ENCODE results near the gene KLF16. TPM values are rescaled to one million over a fixed set of nuclear protein-coding genes. Genes with fewer than 3 reads are reported as not detected.

Gene KLF16
- total and polyA plus RNA-seq, 9 of the 15 experiments (the other 6 are each of a cell fraction or from before 2014, with no cell fraction given): 0.04 to 60.4 (median 6.8) TPM

- TF ChIP-seq ZNF592 (IDR thresholded peaks at IDR 0.05): 0 out of 2 replicates have a peak, but pooled peaks have one; percentile 30
- TF ChIP-seq NCOR1 (IDR thresholded peaks at IDR 0.05): peak; percentile 95
- TF ChIP-seq ZNF589 (CRISPR knock-in tag; IDR thresholded peaks at IDR 0.05; ENCODE audit: low read depth): no peak
- TF ChIP-seq ZKSCAN8 (CRISPR knock-in tag; IDR thresholded peaks at IDR 0.05): 0 out of 2 replicates have a peak, but pooled peaks have one; percentile 23
- TF ChIP-seq POLR2G (IDR thresholded peaks at IDR 0.05; ENCODE audit: low read depth, low read length): peak; percentile 14; the same call in 1 of the 2 replicates
- peak in 1 of 3 experiments; percentile 50; a peak in 1 of 6 replicates for TF ChIP-seq ZBTB11 (CRISPR knock-in tag; IDR thresholded peaks at IDR 0.05)
- TF ChIP-seq MBD2 (IDR thresholded peaks at IDR 0.05; ENCODE audit: borderline replicate concordance, low read depth): peak; percentile 49; the same call in 1 of the 2 replicates
- TF ChIP-seq TCF7 (IDR thresholded peaks at IDR 0.05; ENCODE audit: borderline replicate concordance): peak; percentile 95
- TF ChIP-seq CCNT2 (IDR thresholded peaks at IDR 0.05; ENCODE audit: borderline replicate concordance, extremely low read depth, insufficient read length, low read depth, low read length): peak; percentile 94
- peak; percentile 80 for TF ChIP-seq GATAD2B (IDR thresholded peaks at IDR 0.05; ENCODE audit: borderline replicate concordance)
- TF ChIP-seq DPF2 (IDR thresholded peaks at IDR 0.05): peak; percentile 97
- peak; percentile 59 for TF ChIP-seq GATAD2A (IDR thresholded peaks at IDR 0.05)
- TF ChIP-seq KDM1A (IDR thresholded peaks at IDR 0.05): peak; percentile 35 to 61; a peak in 1 of 4 replicates
- peak; percentile 97 for TF ChIP-seq SMAD4 (CRISPR knock-in tag; conservative IDR thresholded peaks at IDR 0.05)
- TF ChIP-seq ATF1 (CRISPR knock-in tag; IDR thresholded peaks at IDR 0.05): no peak
- TF ChIP-seq ATF1 (tag; IDR thresholded peaks at IDR 0.05): peak; percentile 63
- TF ChIP-seq CBFB (CRISPR knock-in tag; IDR thresholded peaks at IDR 0.05): no peak
- TF ChIP-seq JUND (IDR thresholded peaks at IDR 0.05; ENCODE audit: borderline replicate concordance, low read depth, low read length): peak; percentile 35; the same call in 1 of the 2 replicates
- no peak; the same call in 2 of the 3 replicates for TF ChIP-seq JUND (tag; IDR thresholded peaks at IDR 0.05; ENCODE audit: borderline replicate concordance, low read depth, low read length)
- TF ChIP-seq MTA2 (IDR thresholded peaks at IDR 0.05; ENCODE audit: low read depth): peak; percentile 90
- TF ChIP-seq DMBX1 (CRISPR knock-in tag; IDR thresholded peaks at IDR 0.05; ENCODE audit: borderline replicate concordance): peak; percentile 77; the same call in 1 of the 2 replicates
Measured at GRCh38 chr19:1836458-1837221, 26.7 kb downstream of the KLF16 start (continued).
